ENCODE results near the gene ASAH2B.
A peak's percentile ranks its signal among the peaks of the same experiment; 100 is the strongest.
"Not testable (repeated sequence)": the region's sequence is repeated elsewhere in the genome, so short reads cannot be mapped to it uniquely, and the experiment has no call there.

The ASAH2B gene

GRCh38 chr10:50739618-50740292, at the start of gene ASAH2B:
TSS of gene ASAH2B (plus strand) at chr10:50739936. CDS start at chr10:50745131, 5,195 bp downstream.
- DNase-seq (ENCODE audit: low read depth), result peak; percentile 61

- not testable (repeated sequence) for DNase-seq (ENCODE audit: low read depth)
Observed at GRCh38 chr10:50697819-50698218, 41.9 kb upstream of the ASAH2B start.

- DNase-seq (ENCODE audit: low read depth), result not testable (repeated sequence)
Observed at GRCh38 chr10:50701947-50702346, 37.8 kb upstream of the ASAH2B start.

GRCh38 chr10:50702997-50703396, 36.7 kb upstream of the ASAH2B start:
- DNase-seq (ENCODE audit: low read depth), result not testable (repeated sequence)

- not testable (repeated sequence) for DNase-seq (ENCODE audit: low read depth)
Observed at GRCh38 chr10:50704436-50705079, 35.2 kb upstream of the ASAH2B start.

- DNase-seq (ENCODE audit: low read depth), result not testable (repeated sequence)
Observed at GRCh38 chr10:50706006-50706405, 33.7 kb upstream of the ASAH2B start.

- DNase-seq (ENCODE audit: low read depth), result not testable (repeated sequence)
Observed at GRCh38 chr10:50710241-50710640, 29.5 kb upstream of the ASAH2B start.

GRCh38 chr10:50723812-50724211, 15.9 kb upstream of the ASAH2B start:
- not testable (repeated sequence) for DNase-seq (ENCODE audit: low read depth)

- DNase-seq (ENCODE audit: low read depth), result not testable (repeated sequence)
Observed at GRCh38 chr10:50728112-50728511, 11.6 kb upstream of the ASAH2B start.

GRCh38 chr10:50738987-50739617, 634 bp upstream of the ASAH2B start:
- DNase-seq (ENCODE audit: low read depth), result not testable (repeated sequence)

GRCh38 chr10:50740293-50740648, 535 bp downstream of the ASAH2B start:
- DNase-seq (ENCODE audit: low read depth), result no peak

GRCh38 chr10:50742820-50743219, 3.1 kb downstream of the ASAH2B start:
- not testable (repeated sequence) for DNase-seq (ENCODE audit: low read depth)

GRCh38 chr10:50766774-50767513, 27.2 kb downstream of the ASAH2B start:
- not testable (repeated sequence) for DNase-seq (ENCODE audit: low read depth)

- not testable (repeated sequence) for DNase-seq (ENCODE audit: low read depth)
Observed at GRCh38 chr10:50772042-50772441, 32.3 kb downstream of the ASAH2B start.

GRCh38 chr10:50774868-50775267, 35.1 kb downstream of the ASAH2B start:
- DNase-seq (ENCODE audit: low read depth), result not testable (repeated sequence)

GRCh38 chr10:50780036-50780435, 40.3 kb downstream of the ASAH2B start:
- DNase-seq (ENCODE audit: low read depth), result not testable (repeated sequence)

GRCh38 chr10:50782017-50782416, 42.3 kb downstream of the ASAH2B start:
- DNase-seq (ENCODE audit: low read depth), result not testable (repeated sequence)

GRCh38 chr10:50787962-50788361, 48.2 kb downstream of the ASAH2B start:
- DNase-seq (ENCODE audit: low read depth), result not testable (repeated sequence)

GRCh38 chr10:50788951-50789945, 49.5 kb downstream of the ASAH2B start:
- no peak for DNase-seq (ENCODE audit: low read depth)

- DNase-seq (ENCODE audit: low read depth), result no peak
Observed at GRCh38 chr10:50794490-50794889, 54.8 kb downstream of the ASAH2B start.

GRCh38 chr10:50796693-50797092, 57.0 kb downstream of the ASAH2B start:
- no peak for DNase-seq (ENCODE audit: low read depth)
